ENCODE results near the gene STAT4.
A peak's percentile ranks its signal among the peaks of the same experiment; 100 is the strongest.

STAT4 gene

DNA sequence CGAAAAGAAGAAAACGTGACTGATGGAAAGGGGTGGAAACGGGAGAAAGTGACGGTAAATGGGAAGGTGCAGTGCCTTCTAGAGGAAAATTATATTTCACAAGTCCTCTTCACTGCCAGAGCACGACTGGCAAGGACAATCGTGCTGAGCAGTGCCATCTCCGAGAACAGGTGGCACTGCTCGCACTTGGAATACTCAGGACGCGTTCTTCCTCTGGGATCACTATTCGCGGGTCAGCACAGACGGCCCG lies 137.2 kb downstream of the STAT4 start:
- Histone ChIP-seq H3K9me3 (replicated peaks; ENCODE audit: insufficient read depth, low read length) (no peaks in the 10 kb centered on the region), H3K27ac (ENCODE audit: low read length) (peak overlapping the region; percentile 74; the same call in 1 of the 2 replicates), H3K4me2 (ENCODE audit: low read depth, low read length) (peak overlapping the region; percentile 87), H2AFZ (ENCODE audit: low read length) (peak overlapping the region; percentile 70), H4K20me1 (ENCODE audit: insufficient read depth, low read length) (no peaks in the 10 kb centered on the region), H3K27me3 (replicated peaks; ENCODE audit: insufficient read depth, low read length) (no peaks in the 10 kb centered on the region), H3K9me2 (replicated peaks; ENCODE audit: insufficient read depth, low read length) (no peaks in the 10 kb centered on the region), H3K4me1 (ENCODE audit: low read length) (peaks cover 24% of the 10 kb centered on the region), H3K4me3 (ENCODE audit: low read length) (peak overlapping the region; percentile 97), H3K36me3 (replicated peaks; ENCODE audit: insufficient read depth, low read length) (no peaks in the 10 kb centered on the region), H3K79me2 (ENCODE audit: low read length) (peaks cover 26% of the 10 kb centered on the region), H3K9ac (ENCODE audit: low read length) (peak overlapping the region; percentile 69), H3F3A (ENCODE audit: insufficient read depth, low read length) (peaks cover 6% of the 10 kb centered on the region; the same call in 1 of the 2 replicates)
- TF ChIP-seq EZH2 (optimal IDR thresholded peaks at IDR 0.05; ENCODE audit: low read depth, low read length) (no peak), EZH2phosphoT487 (IDR thresholded peaks at IDR 0.05; ENCODE audit: low read length) (no peak)
- TF ChIP-seq, protein P1, sequence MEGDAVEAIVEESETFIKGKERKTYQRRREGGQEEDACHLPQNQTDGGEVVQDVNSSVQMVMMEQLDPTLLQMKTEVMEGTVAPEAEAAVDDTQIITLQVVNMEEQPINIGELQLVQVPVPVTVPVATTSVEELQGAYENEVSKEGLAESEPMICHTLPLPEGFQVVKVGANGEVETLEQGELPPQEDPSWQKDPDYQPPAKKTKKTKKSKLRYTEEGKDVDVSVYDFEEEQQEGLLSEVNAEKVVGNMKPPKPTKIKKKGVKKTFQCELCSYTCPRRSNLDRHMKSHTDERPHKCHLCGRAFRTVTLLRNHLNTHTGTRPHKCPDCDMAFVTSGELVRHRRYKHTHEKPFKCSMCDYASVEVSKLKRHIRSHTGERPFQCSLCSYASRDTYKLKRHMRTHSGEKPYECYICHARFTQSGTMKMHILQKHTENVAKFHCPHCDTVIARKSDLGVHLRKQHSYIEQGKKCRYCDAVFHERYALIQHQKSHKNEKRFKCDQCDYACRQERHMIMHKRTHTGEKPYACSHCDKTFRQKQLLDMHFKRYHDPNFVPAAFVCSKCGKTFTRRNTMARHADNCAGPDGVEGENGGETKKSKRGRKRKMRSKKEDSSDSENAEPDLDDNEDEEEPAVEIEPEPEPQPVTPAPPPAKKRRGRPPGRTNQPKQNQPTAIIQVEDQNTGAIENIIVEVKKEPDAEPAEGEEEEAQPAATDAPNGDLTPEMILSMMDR (IDR thresholded peaks at IDR 0.05; ENCODE audit: low read length), result 0 out of 2 replicates have a peak, but pooled peaks have one; percentile 8
- peak; percentile 11 for DNase-seq

DNA sequence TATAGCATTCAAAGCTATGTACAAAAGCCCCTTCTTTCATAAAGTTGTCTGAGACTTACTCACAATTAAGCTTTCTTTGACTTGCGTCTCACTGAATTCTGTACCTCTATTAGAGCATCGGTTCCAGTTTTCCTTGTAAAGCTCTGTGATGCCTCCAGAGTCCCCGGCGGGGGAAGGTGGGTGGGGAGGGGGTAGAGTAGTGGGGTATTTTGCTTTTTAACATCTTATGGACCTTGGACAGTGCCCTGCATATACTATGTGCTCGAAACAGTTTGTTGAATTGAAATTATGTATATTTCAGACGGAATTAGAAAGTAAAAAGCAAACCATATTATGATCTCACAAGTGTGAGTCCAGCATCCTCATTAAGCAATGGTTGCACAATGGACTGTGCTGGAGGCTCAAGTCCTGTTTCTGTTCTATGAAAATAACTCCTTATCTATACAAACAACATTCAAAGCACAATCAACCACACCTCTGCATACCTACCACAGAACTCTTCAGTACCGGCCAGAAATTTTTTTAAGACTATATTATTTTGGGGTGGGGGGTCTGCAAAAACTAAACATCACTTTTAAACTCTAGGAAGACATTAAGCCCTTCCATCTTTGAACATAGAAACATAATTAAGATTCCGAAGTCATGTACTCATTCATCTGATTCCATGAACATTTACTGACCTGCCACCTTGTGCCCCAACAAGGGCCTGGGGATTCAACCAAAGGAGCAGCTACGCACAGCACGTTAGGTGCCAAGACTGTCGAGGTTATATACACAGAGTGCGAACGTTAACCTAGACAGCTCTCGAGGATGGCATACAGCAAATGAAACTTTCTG lies 137.7 kb downstream of the STAT4 start:
- no peaks in the 10 kb centered on the region for H3K27me3 ChIP-seq (replicated peaks; ENCODE audit: insufficient read depth, low read length)
- H3K9ac ChIP-seq (ENCODE audit: low read length), result peak overlapping the region; percentile 69; the same call in 1 of the 2 replicates
- H3F3A ChIP-seq (ENCODE audit: insufficient read depth, low read length), result peaks cover 6% of the 10 kb centered on the region; the same call in 1 of the 2 replicates
- H3K27ac ChIP-seq (ENCODE audit: low read length), result no peak overlapping the region; the same call in 1 of the 2 replicates
- H3K9me3 ChIP-seq (replicated peaks; ENCODE audit: insufficient read depth, low read length), result no peaks in the 10 kb centered on the region
- peak overlapping the region; percentile 70 for H2AFZ ChIP-seq (ENCODE audit: low read length)
- peaks cover 28% of the 10 kb centered on the region for H3K4me1 ChIP-seq (ENCODE audit: low read length)
- no peaks in the 10 kb centered on the region for H3K9me2 ChIP-seq (replicated peaks; ENCODE audit: insufficient read depth, low read length)
- H3K79me2 ChIP-seq (ENCODE audit: low read length), result peaks cover 26% of the 10 kb centered on the region
- no peaks in the 10 kb centered on the region for H3K36me3 ChIP-seq (replicated peaks; ENCODE audit: insufficient read depth, low read length)
- DNase-seq, result no peak
- no peak for TF ChIP-seq EZH2phosphoT487 (IDR thresholded peaks at IDR 0.05; ENCODE audit: low read length)
- peak overlapping the region; percentile 97 for H3K4me3 ChIP-seq (ENCODE audit: low read length)
- peak overlapping the region; percentile 87 for H3K4me2 ChIP-seq (ENCODE audit: low read depth, low read length)
- no peaks in the 10 kb centered on the region for H4K20me1 ChIP-seq (ENCODE audit: insufficient read depth, low read length)

DNA sequence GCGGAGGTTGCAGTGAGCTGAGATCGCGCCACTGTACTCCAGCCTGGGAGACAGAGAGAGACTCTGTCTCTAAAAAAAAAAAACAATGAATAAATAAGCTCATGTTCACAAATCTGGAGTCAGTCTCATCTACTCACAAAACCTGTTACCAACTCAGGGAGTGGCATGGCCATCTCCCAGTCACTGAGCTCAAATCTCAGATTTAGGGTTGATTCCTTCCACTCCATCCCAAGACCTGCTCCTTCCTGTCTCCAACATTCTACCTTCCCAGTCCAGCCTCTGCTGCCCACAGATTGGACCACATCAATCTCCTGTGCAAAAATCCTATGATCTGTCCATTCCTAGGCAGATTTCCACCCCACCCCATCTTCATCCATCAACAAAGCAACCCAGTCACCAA lies 138.4 kb downstream of the STAT4 start:
- Histone ChIP-seq H3K4me3 (ENCODE audit: low read length) (no peak overlapping the region), H3K4me2 (ENCODE audit: low read depth, low read length) (no peak overlapping the region), H3K9me2 (replicated peaks; ENCODE audit: insufficient read depth, low read length) (no peaks in the 10 kb centered on the region), H3K27ac (ENCODE audit: low read length) (no peak overlapping the region), H3K79me2 (ENCODE audit: low read length) (peaks cover 26% of the 10 kb centered on the region), H3K27me3 (replicated peaks; ENCODE audit: insufficient read depth, low read length) (no peaks in the 10 kb centered on the region), H4K20me1 (ENCODE audit: insufficient read depth, low read length) (no peaks in the 10 kb centered on the region), H3K4me1 (ENCODE audit: low read length) (peaks cover 28% of the 10 kb centered on the region), H3K9ac (ENCODE audit: low read length) (no peak overlapping the region), H2AFZ (ENCODE audit: low read length) (no peak overlapping the region), H3K36me3 (replicated peaks; ENCODE audit: insufficient read depth, low read length) (0 out of 2 replicates have a peak, but pooled peaks cover 2% of the 10 kb centered on the region), H3K9me3 (replicated peaks; ENCODE audit: insufficient read depth, low read length) (no peaks in the 10 kb centered on the region), H3F3A (ENCODE audit: insufficient read depth, low read length) (peaks cover 6% of the 10 kb centered on the region; the same call in 1 of the 2 replicates)
- TF ChIP-seq EZH2phosphoT487 (IDR thresholded peaks at IDR 0.05; ENCODE audit: low read length), result no peak
- TF ChIP-seq, protein P1 (IDR thresholded peaks at IDR 0.05; ENCODE audit: low read length), result no peak
- TF ChIP-seq EZH2 (optimal IDR thresholded peaks at IDR 0.05; ENCODE audit: low read depth, low read length), result no peak
- no peak for DNase-seq

Data from MM.1S (cell line).